Fibroblast of villous mesenchyme (primary cell): ENCODE measurements around the gene GAA. TPM values are rescaled to one million over a fixed set of nuclear protein-coding genes. Genes with fewer than 3 reads are reported as not detected.

Experiments
- DNase-seq: peaks from one replicate; pipeline ENCODE4 v3.0.0-alpha.2; 2010; ENCODE audit warnings: low read depth
- H3K4me3 ChIP-seq: 2 replicates; pipeline ENCODE4 v1.5.1; 2011; ENCODE audit warnings: low read depth, mild to moderate bottlenecking, low read length
- total RNA-seq: library from RNA; depleted of rRNA; stranded (reverse); fragments of >200 nt; gene quantifications from 2 replicates; pipeline ENCODE4 v1.2.3, GENCODE V29; 2012
- TF ChIP-seq, protein P1 (sequence below): IDR thresholded peaks from 2 replicates; pipeline ENCODE4 v1.5.1; 2012; ENCODE audit warnings: low read depth, mild to moderate bottlenecking, low read length; ENCODE audit not compliant: insufficient read depth

The GAA gene
- total RNA-seq, 1 donor, result 15.1 TPM

DNA sequence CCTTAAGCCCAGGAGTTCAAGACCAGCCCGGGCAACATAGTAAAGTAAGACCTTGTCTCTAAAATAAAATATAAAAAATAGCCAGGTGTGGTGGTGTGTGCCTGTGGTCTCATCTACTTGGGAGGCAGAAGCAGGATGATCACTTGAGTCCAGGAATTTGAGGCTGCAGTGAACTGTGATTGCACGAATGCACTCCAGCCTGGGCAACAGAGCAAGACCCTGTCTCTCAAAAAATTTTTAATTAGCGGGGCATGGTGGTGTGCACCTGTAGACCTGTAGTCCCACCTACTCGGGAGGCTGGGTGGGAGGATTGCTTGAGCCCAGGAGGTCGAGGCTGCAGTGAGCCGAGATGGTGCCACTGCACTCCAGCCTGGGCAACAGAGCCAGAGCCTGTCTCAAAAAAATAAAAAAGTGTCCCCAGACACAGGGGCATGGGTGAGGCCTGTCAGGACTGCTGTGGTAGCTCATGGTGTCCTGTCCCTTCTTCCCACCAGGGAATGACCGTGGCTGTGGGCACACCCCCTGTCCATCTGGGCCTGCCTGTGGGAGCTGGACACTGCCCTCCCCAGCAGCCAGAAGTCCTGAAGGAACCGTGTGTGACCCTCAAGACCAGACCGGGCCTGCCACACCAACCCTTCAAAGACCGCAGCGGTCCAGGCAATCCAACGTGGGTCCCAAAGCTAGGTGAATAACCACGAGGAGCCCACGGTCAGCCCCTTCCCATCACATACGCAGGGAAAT, 30.8 kb upstream of the GAA start:
- TF ChIP-seq, protein P1, sequence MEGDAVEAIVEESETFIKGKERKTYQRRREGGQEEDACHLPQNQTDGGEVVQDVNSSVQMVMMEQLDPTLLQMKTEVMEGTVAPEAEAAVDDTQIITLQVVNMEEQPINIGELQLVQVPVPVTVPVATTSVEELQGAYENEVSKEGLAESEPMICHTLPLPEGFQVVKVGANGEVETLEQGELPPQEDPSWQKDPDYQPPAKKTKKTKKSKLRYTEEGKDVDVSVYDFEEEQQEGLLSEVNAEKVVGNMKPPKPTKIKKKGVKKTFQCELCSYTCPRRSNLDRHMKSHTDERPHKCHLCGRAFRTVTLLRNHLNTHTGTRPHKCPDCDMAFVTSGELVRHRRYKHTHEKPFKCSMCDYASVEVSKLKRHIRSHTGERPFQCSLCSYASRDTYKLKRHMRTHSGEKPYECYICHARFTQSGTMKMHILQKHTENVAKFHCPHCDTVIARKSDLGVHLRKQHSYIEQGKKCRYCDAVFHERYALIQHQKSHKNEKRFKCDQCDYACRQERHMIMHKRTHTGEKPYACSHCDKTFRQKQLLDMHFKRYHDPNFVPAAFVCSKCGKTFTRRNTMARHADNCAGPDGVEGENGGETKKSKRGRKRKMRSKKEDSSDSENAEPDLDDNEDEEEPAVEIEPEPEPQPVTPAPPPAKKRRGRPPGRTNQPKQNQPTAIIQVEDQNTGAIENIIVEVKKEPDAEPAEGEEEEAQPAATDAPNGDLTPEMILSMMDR, result no peak
- no peak for DNase-seq
- peak overlapping the region; percentile 10 for H3K4me3 ChIP-seq

DNA sequence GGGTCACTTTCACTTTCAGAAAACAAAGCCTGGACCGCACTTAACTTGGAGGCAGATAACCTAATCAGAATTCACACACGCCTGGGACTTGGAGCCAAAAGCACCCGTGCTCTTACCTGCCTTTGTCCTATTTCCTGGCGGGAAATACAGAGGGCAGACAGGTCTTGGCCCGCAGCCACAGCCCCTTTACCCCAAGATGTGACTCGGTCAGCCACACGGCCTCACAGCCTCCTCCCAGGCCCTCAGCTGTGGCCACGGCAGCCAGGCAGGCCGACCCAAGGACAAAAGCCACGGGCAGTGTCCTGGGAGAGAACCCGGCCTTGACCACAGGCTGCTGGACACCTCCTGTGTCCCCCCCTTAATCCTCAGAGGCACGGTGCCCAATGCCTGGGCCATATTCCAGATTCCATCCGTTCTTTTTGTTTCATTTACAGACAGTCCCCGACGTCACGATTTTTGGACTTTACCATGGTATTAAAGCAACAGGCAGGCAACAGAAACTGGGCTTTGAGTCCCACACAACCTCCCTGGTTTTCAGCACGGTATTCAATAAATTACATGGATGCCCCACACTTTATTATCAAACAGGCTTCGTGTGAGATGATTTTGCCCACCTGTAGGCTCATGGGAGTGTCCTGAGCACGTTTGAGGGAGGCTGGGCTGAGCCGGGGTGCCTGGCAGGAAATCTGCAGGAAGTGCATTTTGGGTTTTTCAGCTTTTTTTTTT, 30.1 kb upstream of the GAA start:
- TF ChIP-seq, protein P1, result no peak
- peak overlapping the region; percentile 15 for H3K4me3 ChIP-seq
- DNase-seq, result peak; percentile 57

DNA sequence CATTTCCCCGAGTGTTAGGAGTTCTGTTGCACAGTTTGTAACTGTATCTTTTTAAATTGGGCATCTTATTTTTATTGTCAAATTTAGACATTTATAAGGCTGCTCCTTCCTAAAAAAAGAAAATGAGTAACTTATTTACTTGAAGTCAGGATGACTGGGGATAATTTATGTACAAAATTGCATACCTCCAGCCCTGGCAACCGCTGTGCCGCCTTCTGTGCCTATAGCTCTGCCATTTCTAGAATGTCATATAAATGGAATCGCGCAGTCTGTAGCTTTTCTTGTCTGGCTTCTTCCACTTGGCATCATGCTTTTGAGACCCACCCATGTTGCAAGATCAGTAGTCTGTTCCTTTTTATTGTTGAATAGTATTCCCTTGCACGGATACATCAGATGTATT, 29.0 kb upstream of the GAA start:
- DNase-seq, result no peak
- H3K4me3 ChIP-seq, result no peak overlapping the region
- TF ChIP-seq, protein P1, result no peak

DNA sequence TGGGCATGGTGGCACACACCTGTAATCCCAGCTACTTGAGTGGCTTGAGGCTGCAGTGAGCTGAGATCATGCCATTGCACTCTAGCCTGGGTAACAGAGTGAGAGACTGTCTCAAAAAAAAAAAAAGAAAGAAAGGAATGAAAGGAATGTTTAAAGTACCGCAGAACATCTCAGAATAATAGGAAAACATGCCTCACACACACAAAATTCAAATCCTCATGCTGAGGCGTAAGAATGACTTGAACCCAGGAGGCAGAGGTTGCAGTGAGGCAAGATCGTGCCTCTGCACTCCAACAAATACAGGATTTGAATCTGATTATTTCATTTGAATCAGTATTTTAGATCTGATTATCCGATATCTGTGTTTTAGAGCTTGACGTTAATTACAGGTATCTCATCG, 21.3 kb upstream of the GAA start:
- TF ChIP-seq, protein P1, result no peak
- DNase-seq, result no peak
- H3K4me3 ChIP-seq, result no peak overlapping the region

DNA sequence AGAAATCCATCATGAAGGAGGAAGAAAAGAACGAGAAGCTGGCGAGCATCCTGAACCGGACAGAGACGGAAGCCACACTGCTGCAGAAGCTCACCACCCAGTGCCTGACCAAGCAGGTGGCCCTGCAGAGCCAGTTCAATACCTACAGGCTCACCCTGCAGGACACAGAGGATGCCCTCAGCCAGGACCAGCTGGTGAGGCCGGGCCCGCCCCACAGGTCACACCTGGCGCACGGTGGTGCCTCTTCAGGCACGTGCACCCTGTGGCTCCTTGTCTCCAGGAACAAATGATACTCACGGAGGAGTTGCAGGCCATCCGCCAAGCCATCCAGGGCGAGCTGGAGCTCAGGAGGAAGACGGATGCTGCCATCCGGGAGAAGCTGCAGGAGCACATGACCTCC, 19.8 kb upstream of the GAA start:
- DNase-seq, result no peak
- H3K4me3 ChIP-seq, result no peak overlapping the region
- TF ChIP-seq, protein P1, result no peak

DNA sequence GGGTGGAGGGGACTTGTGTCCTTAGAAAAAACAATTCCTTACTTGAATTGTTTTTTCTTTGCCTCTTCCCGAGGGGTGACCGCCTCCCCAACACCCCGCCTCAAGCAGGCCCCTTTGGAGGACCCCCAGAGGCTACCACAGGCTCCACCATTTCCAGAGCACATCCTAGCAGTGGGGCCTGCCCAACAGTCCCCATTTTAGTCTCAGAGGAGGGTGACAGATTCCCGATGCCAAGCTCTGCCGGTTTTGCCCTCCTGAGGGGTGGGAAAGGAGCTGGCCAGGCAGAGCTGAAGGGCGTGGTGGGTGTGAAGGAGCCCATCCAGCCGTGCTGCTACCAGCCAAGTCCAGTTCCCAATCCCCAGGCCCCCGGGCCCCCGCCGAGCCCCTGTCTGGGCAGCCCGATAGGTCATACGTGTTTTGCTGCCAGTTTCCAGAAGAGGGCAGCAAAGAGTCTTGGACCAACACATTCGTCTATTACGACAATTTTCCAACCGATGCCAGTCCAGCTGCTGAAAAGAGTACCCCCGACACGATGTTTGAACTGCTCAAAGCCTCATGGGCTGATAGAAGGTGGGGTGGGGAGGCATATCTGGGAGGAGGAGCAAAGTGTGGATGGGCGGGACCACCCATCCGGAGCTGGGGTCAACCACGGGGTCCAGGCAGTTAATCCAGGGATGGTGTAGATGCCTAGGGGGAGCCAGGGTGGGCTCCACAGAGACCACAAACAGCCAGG, 18.8 kb upstream of the GAA start:
- TF ChIP-seq, protein P1, result peak; percentile 72
- peak; percentile 78 for DNase-seq
- H3K4me3 ChIP-seq, result no peak overlapping the region
